Bronchial epithelial cell (primary cell): Measurements from ENCODE around the gene PPARD. TPM values are rescaled to one million over a fixed set of nuclear protein-coding genes. Genes with fewer than 3 reads are reported as not detected.
A peak's percentile ranks its signal among the peaks of the same experiment; 100 is the strongest.

Experiments used
- DNase-seq: peaks from one replicate; pipeline ENCODE4 v3.0.0-alpha.2; 2010; ENCODE audit warnings: low read depth
- FAIRE-seq: peaks from 2 replicates; lab custom pipeline; 2011; peaks lifted over from hg19 to GRCh38; lab: Jason Lieb, UNC
- H3K27me3 ChIP-seq: 2 replicates; pipeline ENCODE4 v1.5.1; 2011; ENCODE audit warnings: low read length; ENCODE audit not compliant: control insufficient read depth, insufficient read depth
- H3K36me3 ChIP-seq: 2 replicates; pipeline ENCODE4 v1.5.1; 2011; ENCODE audit warnings: low read length; ENCODE audit not compliant: control insufficient read depth, insufficient read depth
- H3K4me3 ChIP-seq: 2 replicates; pipeline ENCODE4 v1.5.1; 2011; ENCODE audit warnings: mild to moderate bottlenecking, low read depth, low read length, control low read depth
- CTCF ChIP-seq: IDR thresholded peaks from 2 replicates; pipeline ENCODE4 v1.5.1; 2011; ENCODE audit warnings: mild to moderate bottlenecking, moderate library complexity, low read length, control low read depth, inconsistent platforms; ENCODE audit not compliant: insufficient read depth, severe bottlenecking
- total RNA-seq: library from RNA; depleted of rRNA; stranded (reverse); fragments of >200 nt; gene quantifications from 2 replicates; pipeline ENCODE4 v1.2.1, GENCODE V29; 2014

PPARD gene
- total RNA-seq, 1 donor from 2014 or later, result 10.3 TPM

- DNase-seq, result no peak
- TF ChIP-seq CTCF, result no peak
- FAIRE-seq, result no peak
- no peak overlapping the region for H3K4me3 ChIP-seq
- no peaks in the 10 kb centered on the region for H3K27me3 ChIP-seq
- H3K36me3 ChIP-seq, result peaks cover 12% of the 10 kb centered on the region
Measured at GRCh38 chr6:35356391-35356790, 14.0 kb downstream of the PPARD start.

- Histone ChIP-seq H3K27me3 (no peaks in the 10 kb centered on the region), H3K4me3 (no peak overlapping the region), H3K36me3 (peaks cover 14% of the 10 kb centered on the region)
- DNase-seq, result no peak
- no peak for TF ChIP-seq CTCF
- FAIRE-seq, result no peak
Measured at GRCh38 chr6:35357677-35358076, 15.3 kb downstream of the PPARD start.

GRCh38 chr6:35358086-35358485 is 15.7 kb downstream of the PPARD start:
- TF ChIP-seq CTCF, result no peak
- no peak overlapping the region for H3K4me3 ChIP-seq
- DNase-seq (no peak), FAIRE-seq (no peak)
- no peaks in the 10 kb centered on the region for H3K27me3 ChIP-seq
- peaks cover 14% of the 10 kb centered on the region for H3K36me3 ChIP-seq

GRCh38 chr6:35359346-35359743 is 17.0 kb downstream of the PPARD start:
- Histone ChIP-seq H3K27me3 (no peaks in the 10 kb centered on the region), H3K4me3 (no peak overlapping the region), H3K36me3 (peaks cover 14% of the 10 kb centered on the region)
- FAIRE-seq, result no peak
- TF ChIP-seq CTCF, result no peak
- DNase-seq, result no peak

- peak; percentile 60 for FAIRE-seq
- Histone ChIP-seq H3K27me3 (no peaks in the 10 kb centered on the region), H3K4me3 (no peak overlapping the region), H3K36me3 (peaks cover 12% of the 10 kb centered on the region)
- no peak for TF ChIP-seq CTCF
- peak; percentile 32 for DNase-seq
Measured at GRCh38 chr6:35359744-35360348, 17.5 kb downstream of the PPARD start.
